ENCODE results near the gene SLC41A2.

Gene SLC41A2

DNA sequence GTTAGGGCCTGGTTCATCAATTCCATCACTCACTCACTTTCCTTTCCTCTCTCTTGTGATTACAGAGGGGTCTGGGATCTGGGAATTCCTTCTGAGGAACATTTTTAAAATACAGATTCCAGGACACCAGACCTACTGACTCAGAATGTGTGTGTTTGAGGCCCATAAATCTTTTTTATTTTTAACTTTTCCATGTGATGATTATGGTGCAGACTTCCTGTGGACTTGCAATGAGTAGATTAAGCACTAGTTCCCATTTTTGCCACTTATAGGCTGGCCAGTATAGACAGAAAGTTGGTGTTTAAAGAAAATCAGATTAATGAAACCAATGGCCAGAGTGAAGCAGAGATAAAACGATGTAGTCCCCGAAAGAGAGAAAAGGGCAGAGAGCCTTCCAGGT, 28.1 kb downstream of the SLC41A2 start:
- no peak for DNase-seq

DNA sequence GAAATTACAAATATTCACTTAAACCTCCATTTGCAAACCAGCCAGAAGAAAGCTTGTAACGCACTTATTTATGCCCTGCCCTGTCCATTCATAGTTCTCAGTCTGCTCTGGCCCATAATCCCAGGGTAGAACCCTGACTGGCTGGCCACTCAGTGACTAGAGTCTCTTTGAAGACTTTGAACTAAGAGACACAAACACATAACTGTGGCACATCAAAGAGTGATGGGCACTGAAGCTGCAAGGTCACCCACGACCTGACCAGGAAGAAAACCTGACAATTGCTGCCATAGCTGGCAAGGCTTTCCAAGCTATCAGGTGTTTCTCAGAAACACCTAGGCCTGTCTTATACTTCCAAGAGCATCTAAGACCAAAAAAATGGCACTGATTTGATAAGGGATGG, 28.7 kb downstream of the SLC41A2 start:
- no peak for DNase-seq

DNA sequence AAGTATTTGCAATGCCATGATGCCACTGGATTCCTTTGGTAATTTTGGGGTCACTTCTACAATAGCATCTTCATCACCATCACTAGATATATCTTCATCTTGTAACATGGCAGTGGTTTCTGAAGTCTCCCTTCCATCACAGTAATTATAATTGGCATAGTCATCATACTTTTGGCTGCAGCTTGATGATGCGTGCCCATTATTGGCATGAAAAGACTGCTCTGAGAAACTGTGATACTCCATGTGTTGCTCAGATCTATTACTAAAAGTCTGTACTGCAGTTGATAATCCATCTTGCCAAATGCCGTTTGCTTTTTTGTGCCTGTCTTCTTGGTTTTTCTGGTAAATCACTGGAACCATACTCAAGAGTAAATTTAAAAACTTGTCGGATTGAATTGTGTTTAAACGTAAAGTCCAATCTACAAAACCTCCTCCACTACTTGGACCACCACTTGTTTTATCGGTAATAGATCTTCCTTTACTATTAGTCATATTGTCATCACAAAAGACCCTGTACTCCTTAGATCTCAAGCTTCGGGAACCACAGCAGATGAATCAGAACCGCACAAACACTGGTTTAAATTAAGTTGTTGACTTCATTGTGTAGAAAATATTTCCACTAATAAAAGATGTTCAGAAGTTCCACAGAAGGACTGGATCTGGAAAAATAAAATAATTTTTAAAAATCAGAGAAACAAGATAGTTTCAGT, 29.9 kb downstream of the SLC41A2 start:
- no peak for DNase-seq

GRCh38 chr12:104925501-104925900, 32.6 kb downstream of the SLC41A2 start:
- DNase-seq = no peak

DNA sequence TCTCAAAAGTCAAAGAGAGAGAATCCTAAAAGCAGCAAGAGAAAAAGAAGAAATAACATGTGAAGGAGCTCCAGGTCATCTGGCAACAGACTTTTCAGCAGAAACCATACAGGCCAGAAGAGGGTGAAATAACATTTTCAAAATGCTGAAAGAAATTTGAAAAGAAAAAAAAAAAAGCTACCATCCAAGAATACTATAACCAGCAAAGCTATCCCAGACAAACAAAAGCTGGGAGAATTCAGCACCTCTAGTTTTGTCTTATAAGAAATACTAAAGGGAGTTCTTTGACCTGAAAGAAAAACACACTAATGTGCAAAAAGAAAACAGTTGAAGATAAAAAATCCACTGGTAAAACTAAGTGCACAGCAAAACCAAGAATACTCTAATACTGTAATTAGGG, 36.8 kb downstream of the SLC41A2 start:
- no peak for DNase-seq

GRCh38 chr12:104911942-104912341, 46.1 kb downstream of the SLC41A2 start:
- no peak for DNase-seq

- DNase-seq = no peak
These were observed 47.8 kb downstream of the SLC41A2 start for GRCh38 chr12:104910196-104910840.

DNA sequence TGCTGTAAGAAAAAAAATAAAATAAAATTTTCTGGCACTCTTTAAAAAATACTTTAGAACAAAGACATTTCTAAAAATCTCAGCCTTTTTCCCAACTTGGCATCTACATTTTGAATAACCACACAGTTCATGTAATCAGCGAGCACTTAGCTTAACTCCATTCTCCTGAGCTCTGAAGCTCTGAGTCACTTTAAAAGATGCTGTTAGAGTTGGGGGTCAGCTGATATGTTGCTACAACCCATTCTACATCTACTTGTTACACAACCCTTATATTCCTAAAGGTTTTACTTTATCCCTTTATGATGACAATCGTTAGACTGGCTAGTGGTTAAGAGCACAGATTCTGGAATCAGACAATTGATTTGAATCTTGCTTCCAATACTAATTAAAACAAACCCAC, 48.3 kb downstream of the SLC41A2 start:
- no peak for DNase-seq

All from NCI-H1436 treated with DMSO at 0.1 percent for 48 hours (cell line).